Calu3 (cell line): ENCODE results near the gene PRKCA. TPM values are rescaled to one million over a fixed set of nuclear protein-coding genes. Genes with fewer than 3 reads are reported as not detected.

ENCODE experiments used
- BruUV-seq: library from RNA; stranded (reverse); fragments of 400-500 nt; replicated peaks from 2 replicates; lab custom pipeline; 2021; lab: Mats Ljungman, UMichigan
- CTCF ChIA-PET: fragments of 300-600 bp; sonication (Branson Sonifier 250); formaldehyde crosslinking; loops from one replicate; lab custom pipeline; 2022; ENCODE audit warnings: antibody characterized with exemption; lab: Charles Lee
- DNase-seq: peaks from one replicate; pipeline ENCODE4 v3.0.0; 2022
- H3K27ac Mint-ChIP-seq: one replicate; pipeline ENCODE4 v1.8.0; 2022; ENCODE audit warnings: mixed read lengths; ENCODE audit not compliant: unreplicated experiment
- H3K27me3 Mint-ChIP-seq: one replicate; pipeline ENCODE4 v1.8.0; 2022; ENCODE audit warnings: mixed read lengths; ENCODE audit not compliant: unreplicated experiment
- H3K36me3 Mint-ChIP-seq: one replicate; pipeline ENCODE4 v1.8.0; 2022; ENCODE audit warnings: mild to moderate bottlenecking, moderate library complexity, mixed read lengths; ENCODE audit not compliant: insufficient read depth, unreplicated experiment
- H3K4me1 Mint-ChIP-seq: one replicate; pipeline ENCODE4 v1.8.0; 2022; ENCODE audit warnings: mild to moderate bottlenecking, low read depth, mixed read lengths; ENCODE audit not compliant: unreplicated experiment
- H3K4me3 Mint-ChIP-seq: one replicate; pipeline ENCODE4 v1.8.0; 2022; ENCODE audit warnings: mild to moderate bottlenecking, low read depth, moderate library complexity, mixed read lengths; ENCODE audit not compliant: unreplicated experiment
- H3K9me3 Mint-ChIP-seq: one replicate; pipeline ENCODE4 v1.8.0; 2022; ENCODE audit warnings: low read depth, mixed read lengths; ENCODE audit not compliant: unreplicated experiment
- CTCF ChIP-seq: fragments of 200-600 bp; IDR thresholded peaks from one replicate; pipeline ENCODE4 v1.8.0; 2022; ENCODE audit warnings: antibody characterized with exemption; ENCODE audit not compliant: unreplicated experiment
- intact Hi-C: fragments of 100-400 bp; cut with micrococcal nuclease; formaldehyde crosslinking; loops from one replicate; pipeline ENCODE4 v1.10.0; 2022; ENCODE audit not compliant: unreplicated experiment
- total RNA-seq: library from RNA; stranded (reverse); gene quantifications from 2 replicates; pipeline ENCODE4 v1.2.3, GENCODE V29; 2022

PRKCA gene
- total RNA-seq, 1 experiment from 2014 or later = 126 TPM

DNA sequence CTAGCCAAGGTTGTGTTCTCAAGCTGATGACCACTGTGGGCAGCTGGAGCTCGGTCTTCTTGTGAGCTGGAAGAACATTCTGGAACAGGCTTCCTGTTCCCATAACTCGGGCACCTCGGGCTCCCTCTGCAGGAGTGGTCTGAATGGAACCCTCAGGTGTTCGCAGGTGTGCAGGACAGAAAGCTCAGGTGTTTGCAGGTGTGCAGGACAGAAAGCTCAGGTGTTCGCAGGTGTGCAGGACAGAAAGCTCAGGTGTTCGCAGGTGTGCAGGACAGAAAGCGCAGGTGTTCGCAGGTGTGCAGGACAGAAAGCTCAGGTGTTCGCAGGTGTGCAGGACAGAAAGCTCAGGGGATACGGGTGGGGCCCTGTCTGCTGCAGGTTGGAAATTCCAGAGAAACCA lies 423.5 kb downstream of the PRKCA start:
- Mint-ChIP-seq H3K27ac (no peak overlapping the region), H3K4me3 (no peak overlapping the region), H3K27me3 (no peaks in the 10 kb centered on the region), H3K36me3 (peaks cover 4% of the 10 kb centered on the region), H3K4me1 (peaks cover 21% of the 10 kb centered on the region), H3K9me3 (no peaks in the 10 kb centered on the region)
- CTCF ChIA-PET = no interaction called here
- BruUV-seq = no TSS peak
- intact Hi-C loops = no loop called here
- no peak for DNase-seq
- TF ChIP-seq CTCF = no peak

- no peak for DNase-seq
- intact Hi-C loops = no loop called here
- no peak for TF ChIP-seq CTCF
Measured at GRCh38 chr17:66726371-66726770, 424.0 kb downstream of the PRKCA start.

DNA sequence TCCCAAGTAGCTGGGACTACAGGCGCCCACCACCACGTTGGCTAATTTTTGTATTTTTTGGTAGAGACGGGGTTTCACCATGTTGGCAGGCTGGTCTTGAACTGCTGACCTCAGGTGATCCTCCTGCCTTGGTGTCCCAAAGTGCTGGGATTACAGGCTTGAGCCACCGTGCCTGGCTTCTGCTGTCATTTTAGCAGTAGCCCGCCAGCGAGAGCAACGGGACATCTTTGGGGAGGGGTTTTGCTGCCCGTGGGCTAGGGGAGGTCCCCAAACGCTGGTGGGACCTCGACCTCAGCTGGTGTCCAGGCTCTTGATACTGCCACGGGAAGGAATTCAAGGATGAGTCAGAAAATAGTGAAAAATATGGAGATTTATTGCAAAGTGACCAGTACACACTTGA lies 424.4 kb downstream of the PRKCA start:
- no peak for TF ChIP-seq CTCF
- intact Hi-C loops = no loop called here
- CTCF ChIA-PET = interaction anchor here (0.6 to 1.9 kb wide), 2 partner anchors 173 to 527 kb away, joined by 3 to 4 read pairs; no protein-coding TSS in a partner anchor
- H3K4me1 Mint-ChIP-seq = peaks cover 21% of the 10 kb centered on the region
- H3K36me3 Mint-ChIP-seq = peaks cover 7% of the 10 kb centered on the region
- H3K27me3 Mint-ChIP-seq = no peaks in the 10 kb centered on the region
- no peaks in the 10 kb centered on the region for H3K9me3 Mint-ChIP-seq
- H3K27ac Mint-ChIP-seq = no peak overlapping the region
- no peak overlapping the region for H3K4me3 Mint-ChIP-seq
- DNase-seq = no peak
- BruUV-seq = no TSS peak

More at GRCh38 chr17:66726371-66726770, 424.0 kb downstream of the PRKCA start:
- Mint-ChIP-seq H3K4me3 (no peak overlapping the region), H3K4me1 (peaks cover 21% of the 10 kb centered on the region), H3K36me3 (peaks cover 4% of the 10 kb centered on the region), H3K9me3 (no peaks in the 10 kb centered on the region), H3K27ac (no peak overlapping the region), H3K27me3 (no peaks in the 10 kb centered on the region)
- CTCF ChIA-PET = interaction anchor here (0.6 kb wide), 1 partner anchor 528 kb away, joined by 3 read pairs; no protein-coding TSS in a partner anchor
- BruUV-seq = no TSS peak

DNA sequence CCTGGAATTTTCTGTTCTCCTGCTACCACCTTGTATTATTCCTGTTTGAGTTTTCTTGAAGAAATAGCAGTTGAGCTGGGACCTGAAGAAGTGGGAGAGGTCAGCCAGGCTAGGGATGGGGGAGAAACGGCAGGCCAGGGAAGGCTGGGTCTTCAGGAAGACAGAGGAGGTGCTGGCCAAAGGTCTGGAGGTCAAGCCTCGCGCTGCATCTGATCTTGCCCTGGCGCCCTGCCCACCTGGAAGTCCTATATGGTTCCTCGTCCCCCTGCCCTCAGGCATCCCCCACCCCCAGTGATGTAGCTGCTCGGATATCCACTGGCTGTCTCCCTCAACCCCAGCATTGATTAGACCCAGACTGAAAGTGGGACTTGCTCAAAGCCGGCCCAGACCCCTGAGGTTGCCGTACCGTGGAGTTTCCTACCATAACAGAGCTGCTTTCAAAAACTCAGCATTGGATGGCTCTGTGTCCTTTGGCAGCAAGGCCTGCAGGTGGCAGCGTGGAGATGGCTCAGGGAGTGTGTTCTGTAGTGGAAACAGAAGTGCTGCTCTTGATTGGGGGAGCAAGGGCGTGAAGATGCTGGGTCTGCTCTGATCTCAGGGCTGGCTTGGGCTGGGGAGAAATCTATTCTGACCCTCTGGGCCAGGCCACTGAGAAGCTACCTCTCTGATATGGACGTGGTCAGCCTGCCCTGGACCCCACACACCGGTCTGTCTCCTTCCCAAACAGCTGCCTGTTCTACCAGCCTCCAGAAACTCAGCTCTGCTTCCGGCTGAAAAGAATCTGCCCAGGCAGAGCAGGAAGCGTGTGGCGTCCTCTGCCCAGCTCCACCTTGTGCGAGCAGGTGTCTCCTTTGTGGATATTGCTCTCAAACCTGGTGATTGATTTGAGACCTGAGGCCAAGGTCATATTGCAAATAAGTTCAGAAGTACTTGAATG lies 425.5 kb downstream of the PRKCA start:
- no peak overlapping the region for H3K4me3 Mint-ChIP-seq
- no peaks in the 10 kb centered on the region for H3K27me3 Mint-ChIP-seq
- peak; percentile 60 for DNase-seq
- peak; percentile 48 for TF ChIP-seq CTCF
- no peak overlapping the region for H3K27ac Mint-ChIP-seq
- intact Hi-C loops = no loop called here
- no peaks in the 10 kb centered on the region for H3K9me3 Mint-ChIP-seq
- BruUV-seq = no TSS peak
- peaks cover 21% of the 10 kb centered on the region for H3K4me1 Mint-ChIP-seq
- CTCF ChIA-PET = interaction anchor here (0.6 to 1.9 kb wide), 4 partner anchors 72 to 177 kb away, joined by 3 to 4 read pairs (median 3); no protein-coding TSS in a partner anchor
- peaks cover 16% of the 10 kb centered on the region for H3K36me3 Mint-ChIP-seq
